HAP-1 (cell line): ENCODE measurements around the gene CACNA1D.

Source experiments
- DNase-seq, 2 experiments: peaks; one replicate each; pipeline ENCODE4 v3.0.0-alpha.2; 2016 to 2020; ENCODE audit warnings: low spot score in 2 of 2
- H3K27me3 ChIP-seq: fragments of 250-450 bp; sonication (Bioruptor Pico); 2 replicates; pipeline ENCODE4 v1.5.1; 2020; ENCODE audit warnings: low read depth, mild to moderate bottlenecking, moderate library complexity
- H3K36me3 ChIP-seq: fragments of 250-450 bp; sonication (Bioruptor Pico); replicated peaks from 2 replicates; pipeline ENCODE4 v1.5.1; 2020; ENCODE audit warnings: mild to moderate bottlenecking
- H3K4me1 ChIP-seq: fragments of 250-450 bp; sonication (Bioruptor Pico); 2 replicates; pipeline ENCODE4 v1.5.1; 2020; ENCODE audit warnings: mild to moderate bottlenecking
- H3K4me3 ChIP-seq: fragments of 250-450 bp; sonication (Bioruptor Pico); 2 replicates; pipeline ENCODE4 v1.5.1; 2020; ENCODE audit warnings: mild to moderate bottlenecking, moderate library complexity
- H3K9me3 ChIP-seq: fragments of 250-450 bp; sonication (Bioruptor Pico); 2 replicates; pipeline ENCODE4 v1.5.1; 2020; ENCODE audit warnings: mild to moderate bottlenecking, moderate library complexity
- in situ Hi-C: fragments of 300-500 bp; cut with MboI; formaldehyde crosslinking; loops from 3 replicates; pipeline ENCODE4 v1.14.3; 2020; ENCODE audit warnings: low sequenced_read_pairs, inconsistent platforms, mixed read lengths

The CACNA1D gene

DNA sequence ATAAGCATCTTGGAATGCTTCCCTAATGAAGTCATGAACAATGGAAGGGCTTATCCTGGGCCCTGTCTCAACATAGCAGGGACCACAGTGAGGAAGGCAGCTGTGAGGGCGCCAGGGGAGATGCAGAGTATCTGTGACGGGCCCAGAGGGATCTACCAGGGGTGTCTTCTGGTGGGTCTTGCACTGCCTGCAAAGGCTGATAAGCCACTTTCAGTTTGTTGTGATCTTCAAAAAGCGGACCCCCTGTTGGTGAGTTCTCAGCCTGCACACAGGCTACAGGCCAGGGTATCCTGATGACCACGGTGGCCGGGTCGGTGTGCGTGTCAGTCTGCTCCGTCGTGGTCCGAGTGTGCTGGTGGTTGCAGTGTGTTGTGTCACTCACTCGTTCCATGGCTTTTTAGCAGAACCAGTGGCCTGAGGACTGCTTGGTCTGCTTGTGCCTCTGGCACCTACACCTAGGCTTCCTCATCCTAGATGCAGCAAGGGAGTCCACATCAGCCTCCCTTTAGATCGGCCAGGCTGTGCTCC is 305.0 kb downstream of the CACNA1D start:
- no peak for DNase-seq
- no peaks in the 10 kb centered on the region for H3K9me3 ChIP-seq
- H3K4me3 ChIP-seq = no peak overlapping the region
- no peaks in the 10 kb centered on the region for H3K4me1 ChIP-seq
- no peaks in the 10 kb centered on the region for H3K36me3 ChIP-seq
- in situ Hi-C loops = no loop called here
- no peaks in the 10 kb centered on the region for H3K27me3 ChIP-seq

- H3K4me3 ChIP-seq = no peak overlapping the region
- H3K9me3 ChIP-seq = no peaks in the 10 kb centered on the region
- no peaks in the 10 kb centered on the region for H3K27me3 ChIP-seq
- H3K4me1 ChIP-seq = no peaks in the 10 kb centered on the region
- in situ Hi-C loops = no loop called here
- no peaks in the 10 kb centered on the region for H3K36me3 ChIP-seq
- DNase-seq = no peak
These were observed 305.9 kb downstream of the CACNA1D start for GRCh38 chr3:53800041-53800906.

- no peak for DNase-seq
- no peaks in the 10 kb centered on the region for H3K9me3 ChIP-seq
- H3K4me3 ChIP-seq = no peak overlapping the region
- no peaks in the 10 kb centered on the region for H3K4me1 ChIP-seq
- no peaks in the 10 kb centered on the region for H3K27me3 ChIP-seq
- in situ Hi-C loops = no loop called here
- no peaks in the 10 kb centered on the region for H3K36me3 ChIP-seq
These were observed 306.9 kb downstream of the CACNA1D start for GRCh38 chr3:53801319-53801718.

DNA sequence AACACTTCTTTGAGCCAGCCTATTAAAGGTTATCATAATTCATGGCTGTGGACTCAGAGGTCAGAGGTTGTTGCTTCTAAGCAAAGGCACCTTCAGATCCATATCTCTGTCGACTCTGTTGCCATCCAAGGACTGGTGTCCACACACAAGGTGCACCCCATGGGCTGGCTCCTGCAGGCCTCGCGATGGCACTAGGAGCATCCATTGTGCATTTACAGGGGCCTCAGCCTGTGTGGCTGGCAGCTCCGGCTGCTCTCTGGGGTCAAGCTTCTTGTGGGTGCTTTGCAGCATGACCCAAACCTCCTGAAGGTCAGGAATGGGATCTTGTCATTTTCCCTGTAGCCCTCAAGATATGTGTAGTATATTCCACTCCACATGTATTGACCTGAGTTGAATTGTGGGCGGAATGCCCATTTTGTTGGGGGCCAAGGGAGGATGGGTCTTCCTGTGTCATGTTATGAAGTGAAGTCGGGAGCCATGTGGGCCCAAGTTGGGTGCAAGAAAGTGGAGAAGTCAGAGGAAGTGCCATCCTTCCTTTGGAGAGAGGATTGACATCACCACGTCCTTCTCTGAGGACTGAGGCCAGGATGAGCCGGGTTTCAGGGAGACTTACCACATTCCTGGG is 308.0 kb downstream of the CACNA1D start:
- no peak for DNase-seq
- Histone ChIP-seq H3K27me3 (no peaks in the 10 kb centered on the region), H3K4me3 (no peak overlapping the region), H3K36me3 (no peaks in the 10 kb centered on the region), H3K9me3 (no peaks in the 10 kb centered on the region), H3K4me1 (no peaks in the 10 kb centered on the region)
- in situ Hi-C loops = no loop called here

GRCh38 chr3:53803124-53803815 is 308.9 kb downstream of the CACNA1D start:
- H3K9me3 ChIP-seq = no peaks in the 10 kb centered on the region
- no peaks in the 10 kb centered on the region for H3K27me3 ChIP-seq
- no peaks in the 10 kb centered on the region for H3K4me1 ChIP-seq
- H3K4me3 ChIP-seq = no peak overlapping the region
- in situ Hi-C loops = no loop called here
- no peaks in the 10 kb centered on the region for H3K36me3 ChIP-seq
- no peak for DNase-seq

GRCh38 chr3:53803816-53804695 is 309.6 kb downstream of the CACNA1D start:
- in situ Hi-C loops = no loop called here
- H3K27me3 ChIP-seq = no peaks in the 10 kb centered on the region
- no peak overlapping the region for H3K4me3 ChIP-seq
- DNase-seq = no peak
- H3K9me3 ChIP-seq = no peaks in the 10 kb centered on the region
- H3K36me3 ChIP-seq = no peaks in the 10 kb centered on the region
- H3K4me1 ChIP-seq = no peaks in the 10 kb centered on the region

GRCh38 chr3:53804697-53805462 is 310.5 kb downstream of the CACNA1D start:
- H3K9me3 ChIP-seq = no peaks in the 10 kb centered on the region
- peak in 1 of 2 experiments; percentile 22 for DNase-seq
- no peaks in the 10 kb centered on the region for H3K36me3 ChIP-seq
- in situ Hi-C loops = no loop called here
- H3K4me3 ChIP-seq = no peak overlapping the region
- H3K27me3 ChIP-seq = no peaks in the 10 kb centered on the region
- no peaks in the 10 kb centered on the region for H3K4me1 ChIP-seq

DNA sequence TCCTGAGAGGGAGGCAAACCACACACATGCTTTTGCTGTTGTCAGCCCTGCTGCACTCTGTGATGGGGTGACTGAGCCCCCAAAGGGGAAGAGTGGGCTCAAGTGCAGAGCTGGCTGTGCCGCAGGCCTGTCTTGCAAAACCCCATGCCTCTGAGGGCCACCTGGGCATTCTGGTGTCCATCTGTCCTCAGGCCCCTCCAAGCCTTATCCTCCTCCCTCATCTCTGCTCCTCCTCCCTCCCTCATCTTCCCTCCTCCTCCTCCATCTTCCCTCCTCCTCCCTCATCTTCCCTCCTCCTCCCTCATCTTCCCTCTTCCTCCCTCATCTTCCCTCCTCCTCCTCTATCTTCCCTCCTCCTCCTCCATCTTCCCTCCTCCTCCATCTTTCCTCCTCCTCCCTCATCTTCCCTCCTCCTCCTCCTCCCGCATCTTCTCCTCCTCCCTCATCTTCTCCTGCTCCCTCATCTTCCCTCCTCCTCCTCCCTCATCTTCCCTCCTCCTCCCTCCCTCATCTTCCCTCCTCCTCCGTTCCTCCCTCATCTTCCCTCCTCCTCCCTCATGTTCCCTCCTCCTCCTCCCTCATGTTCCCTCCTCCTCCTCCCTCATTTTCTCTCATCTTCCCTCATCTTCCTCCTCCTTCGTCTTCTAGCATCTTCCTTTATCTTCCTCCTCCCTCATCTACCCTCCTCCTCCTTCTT is 311.2 kb downstream of the CACNA1D start:
- Histone ChIP-seq H3K4me3 (no peak overlapping the region), H3K9me3 (no peaks in the 10 kb centered on the region), H3K4me1 (no peaks in the 10 kb centered on the region), H3K36me3 (no peaks in the 10 kb centered on the region), H3K27me3 (no peaks in the 10 kb centered on the region)
- in situ Hi-C loops = no loop called here
- no peak for DNase-seq

DNA sequence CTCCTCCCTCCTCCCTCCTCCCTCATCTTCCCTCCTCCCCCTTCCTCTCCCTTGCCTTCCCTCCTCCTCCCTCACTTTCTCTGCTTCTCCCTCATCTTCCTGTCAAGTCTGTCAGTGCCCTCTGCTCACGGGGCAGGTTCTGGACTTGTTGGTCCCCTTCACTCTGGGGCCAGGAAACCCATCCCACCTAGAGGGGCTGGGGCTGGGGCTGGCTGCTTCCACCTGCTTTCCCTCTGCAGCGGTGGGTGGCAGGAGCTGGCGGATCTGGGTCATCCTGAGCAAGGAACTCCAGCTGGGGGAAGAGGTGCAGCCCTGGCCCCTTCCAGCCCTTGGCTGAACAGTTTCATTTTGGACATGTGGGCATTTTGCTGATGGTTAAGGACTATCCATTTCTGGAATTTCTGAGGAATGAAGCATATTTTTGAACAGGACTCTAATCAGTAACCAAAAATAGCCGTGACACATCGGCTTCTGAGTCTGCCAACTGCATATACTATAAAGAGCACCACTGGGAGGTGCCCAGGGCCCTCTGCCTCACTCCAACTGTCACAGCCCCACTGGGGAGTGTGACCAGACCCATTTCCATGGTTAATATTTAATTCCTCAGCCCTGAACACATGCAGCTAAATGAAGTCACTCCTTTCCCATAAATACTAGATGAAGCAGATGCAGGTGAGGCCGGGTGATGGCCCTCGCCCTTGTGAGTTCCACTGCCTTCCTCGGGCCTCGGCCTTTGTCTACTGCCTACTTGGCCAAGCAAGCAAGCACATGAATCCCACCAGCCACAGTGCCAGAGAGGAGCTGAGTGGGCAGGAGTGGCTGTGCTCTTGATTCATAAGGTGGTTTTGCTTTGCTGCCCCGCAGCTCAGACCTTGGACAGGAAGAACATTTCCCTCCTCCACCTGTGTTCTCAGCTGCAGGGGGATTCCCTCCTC is 312.0 kb downstream of the CACNA1D start:
- H3K27me3 ChIP-seq = no peaks in the 10 kb centered on the region
- in situ Hi-C loops = no loop called here
- H3K4me1 ChIP-seq = no peaks in the 10 kb centered on the region
- H3K4me3 ChIP-seq = no peak overlapping the region
- no peaks in the 10 kb centered on the region for H3K9me3 ChIP-seq
- DNase-seq = no peak
- H3K36me3 ChIP-seq = no peaks in the 10 kb centered on the region

DNA sequence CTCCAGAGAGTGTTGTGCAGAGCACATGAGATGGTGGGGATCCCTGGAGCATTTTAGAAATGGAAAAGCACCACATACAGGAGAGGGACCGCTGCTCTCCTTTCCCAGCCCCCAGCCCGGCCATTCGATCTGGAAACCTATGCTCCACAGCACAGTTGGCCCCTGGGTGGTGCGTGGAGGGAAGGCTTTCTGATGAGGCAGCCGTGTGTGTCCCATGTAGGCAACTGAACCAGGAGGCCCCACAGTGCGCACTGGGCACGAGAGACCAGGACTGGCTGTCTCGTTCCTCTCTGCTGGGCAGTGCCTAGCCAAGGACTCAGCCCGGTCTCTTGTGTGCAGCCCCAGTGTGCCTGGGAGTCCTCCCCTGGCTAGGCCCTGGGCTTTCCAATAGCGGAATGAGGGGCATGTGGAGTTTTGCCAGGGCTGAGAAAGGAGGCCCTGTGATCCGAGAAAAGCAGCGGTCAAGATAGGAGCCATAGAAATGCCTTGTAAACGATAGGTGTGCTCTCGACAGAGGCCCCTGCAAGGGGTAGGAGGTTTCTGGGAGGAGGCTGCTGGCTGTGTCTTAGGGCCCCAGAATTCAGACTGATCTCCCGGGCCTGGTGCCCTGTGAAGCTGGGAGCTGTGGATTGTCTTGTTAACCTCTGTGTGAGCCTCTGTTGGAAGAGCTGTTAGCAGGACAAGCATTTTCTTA is 312.9 kb downstream of the CACNA1D start:
- Histone ChIP-seq H3K27me3 (no peaks in the 10 kb centered on the region), H3K36me3 (no peaks in the 10 kb centered on the region), H3K9me3 (no peaks in the 10 kb centered on the region), H3K4me3 (no peak overlapping the region), H3K4me1 (no peaks in the 10 kb centered on the region)
- no peak for DNase-seq
- in situ Hi-C loops = no loop called here

DNA sequence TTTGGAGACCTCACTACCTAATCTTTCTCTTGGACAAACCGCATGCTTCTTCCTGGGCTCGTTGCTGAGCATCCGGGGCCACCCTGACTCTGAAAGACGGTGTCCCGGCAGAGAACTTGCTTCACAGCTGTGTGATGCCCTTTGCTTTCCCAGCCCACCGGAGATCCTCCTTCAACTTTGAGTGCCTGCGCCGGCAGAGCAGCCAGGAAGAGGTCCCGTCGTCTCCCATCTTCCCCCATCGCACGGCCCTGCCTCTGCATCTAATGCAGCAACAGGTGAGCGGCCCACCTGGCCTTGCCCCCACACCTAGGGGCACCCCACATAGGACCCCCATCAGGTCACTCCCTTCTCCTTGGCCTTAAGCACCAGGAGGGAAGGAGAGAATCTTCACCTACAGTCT is 314.1 kb downstream of the CACNA1D start:
- no peak for DNase-seq
- H3K4me1 ChIP-seq = no peaks in the 10 kb centered on the region
- no peak overlapping the region for H3K4me3 ChIP-seq
- in situ Hi-C loops = no loop called here
- H3K9me3 ChIP-seq = no peaks in the 10 kb centered on the region
- H3K27me3 ChIP-seq = no peaks in the 10 kb centered on the region
- H3K36me3 ChIP-seq = no peaks in the 10 kb centered on the region
